IMR-90 (cell line): ENCODE measurements around the gene TMEM144. TPM values are rescaled to one million over a fixed set of nuclear protein-coding genes. Genes with fewer than 3 reads are reported as not detected.

Source experiments
- ATAC-seq: fragments of 200-7000 bp; cut with Tn5 transposase; 2 replicates; pipeline ENCODE4 v1.9.1; 2020; ENCODE audit warnings: low read depth, mild to moderate bottlenecking, moderate library complexity
- BruUV-seq: library from RNA; stranded (reverse); fragments of 400-500 nt; replicated peaks from 2 replicates; lab custom pipeline; 2021; lab: Mats Ljungman, UMichigan
- CTCF ChIA-PET: fragments of 300-600 bp; formaldehyde crosslinking; extraction: SDS; loops from one replicate; lab custom pipeline; 2021; ENCODE audit warnings: antibody characterized with exemption; lab: Yijun Ruan, JAX
- POLR2A ChIA-PET: fragments of 300-600 bp; sonication (Branson Sonifier 250); formaldehyde crosslinking; loops from one replicate; lab custom pipeline; 2022; ENCODE audit warnings: antibody characterized with exemption; ENCODE audit not compliant: unreplicated experiment; lab: Charles Lee
- DNase-seq: peaks from one replicate; pipeline ENCODE4 v3.0.0; 2013
- H2AFZ ChIP-seq: replicated peaks from 2 replicates; pipeline ENCODE3; 2013; ENCODE audit warnings: low read length, mild to moderate bottlenecking; ENCODE audit not compliant: poor library complexity
- H2AK5ac ChIP-seq: 2 replicates; pipeline ENCODE4 v1.6.1; 2013; ENCODE audit warnings: low read depth, low read length, inconsistent platforms
- H2AK9ac ChIP-seq: replicated peaks from 2 replicates; pipeline ENCODE3; 2013; ENCODE audit warnings: mild to moderate bottlenecking, low read depth, low read length, moderate library complexity; ENCODE audit not compliant: poor library complexity
- H2BK120ac ChIP-seq: 2 replicates; pipeline ENCODE4 v1.6.1; 2013; ENCODE audit warnings: low read depth, low read length, inconsistent platforms
- H2BK15ac ChIP-seq: 3 replicates; pipeline ENCODE4 v1.6.1; 2013; ENCODE audit warnings: low read depth, low read length, inconsistent platforms
- H2BK20ac ChIP-seq: 2 replicates; pipeline ENCODE4 v1.6.1; 2013; ENCODE audit warnings: low read depth, mild to moderate bottlenecking, inconsistent platforms, low read length, moderate library complexity
- H2BK5ac ChIP-seq: 2 replicates; pipeline ENCODE4 v1.6.1; 2013; ENCODE audit warnings: mild to moderate bottlenecking, low read depth, low read length, inconsistent platforms; ENCODE audit not compliant: poor library complexity, severe bottlenecking
- H3K14ac ChIP-seq: replicated peaks from 2 replicates; pipeline ENCODE4 v1.6.1; 2013; ENCODE audit warnings: low read depth, low read length, inconsistent platforms
- H3K18ac ChIP-seq: 2 replicates; pipeline ENCODE4 v1.6.1; 2013; ENCODE audit warnings: low read depth, low read length, control low read depth
- H3K23ac ChIP-seq: 2 replicates; pipeline ENCODE4 v1.6.1; 2013; ENCODE audit warnings: low read depth, low read length, inconsistent platforms
- H3K27ac ChIP-seq: 2 replicates; pipeline ENCODE4 v1.5.1; 2013; ENCODE audit warnings: mild to moderate bottlenecking, control low read depth, low read length; ENCODE audit not compliant: insufficient read depth
- H3K27me3 ChIP-seq: 2 replicates; pipeline ENCODE4 v1.6.1; 2013; ENCODE audit warnings: low read length; ENCODE audit not compliant: control insufficient read depth, insufficient read depth
- H3K36me3 ChIP-seq: 2 replicates; pipeline ENCODE4 v1.6.1; 2013; ENCODE audit warnings: low read length, mixed read lengths; ENCODE audit not compliant: control insufficient read depth, insufficient read depth
- H3K4ac ChIP-seq: 2 replicates; pipeline ENCODE4 v1.6.1; 2013; ENCODE audit warnings: low read depth, low read length, inconsistent platforms
- H3K4me1 ChIP-seq: 2 replicates; pipeline ENCODE4 v1.6.1; 2013; ENCODE audit warnings: low read length, mixed read lengths; ENCODE audit not compliant: control insufficient read depth, insufficient read depth
- H3K4me2 ChIP-seq: 2 replicates; pipeline ENCODE4 v1.6.1; 2013; ENCODE audit warnings: low read depth, mild to moderate bottlenecking, control low read depth, low read length, moderate library complexity
- H3K4me3 ChIP-seq: 2 replicates; pipeline ENCODE4 v1.5.1; 2013; ENCODE audit warnings: low read depth, mild to moderate bottlenecking, control low read depth, low read length, moderate library complexity; ENCODE audit not compliant: insufficient read depth
- H3K56ac ChIP-seq: 2 replicates; pipeline ENCODE4 v1.6.1; 2013; ENCODE audit warnings: low read length, inconsistent platforms; ENCODE audit not compliant: insufficient read depth; ENCODE audit errors: extremely low read depth
- H3K79me1 ChIP-seq, 2 experiments: 2 replicates each; pipeline ENCODE4 v1.6.1; 2013; ENCODE audit warnings: low read length in 2 of 2, inconsistent platforms in 1 of 2, low read depth in 1 of 2
- H3K9ac ChIP-seq: 2 replicates; pipeline ENCODE4 v1.6.1; 2013; ENCODE audit warnings: low read depth, low read length, control low read depth
- H3K9me1 ChIP-seq: 2 replicates; pipeline ENCODE4 v1.6.1; 2013; ENCODE audit warnings: low read length, inconsistent platforms; ENCODE audit not compliant: insufficient read depth
- H3K9me3 ChIP-seq: 2 replicates; pipeline ENCODE4 v1.6.1; 2013; ENCODE audit warnings: low read length; ENCODE audit not compliant: control insufficient read depth, insufficient read depth
- H4K20me1 ChIP-seq: 2 replicates; pipeline ENCODE4 v1.6.1; 2013; ENCODE audit warnings: low read length, inconsistent platforms; ENCODE audit not compliant: insufficient read depth
- H4K5ac ChIP-seq: 2 replicates; pipeline ENCODE4 v1.6.1; 2013; ENCODE audit warnings: mild to moderate bottlenecking, low read depth, low read length, control low read depth
- H4K8ac ChIP-seq, 2 experiments: 2 replicates each; pipeline ENCODE4 v1.6.1; 2013; ENCODE audit warnings: low read depth in 2 of 2, low read length in 2 of 2, control low read depth in 1 of 2, inconsistent platforms in 1 of 2
- H4K91ac ChIP-seq: 2 replicates; pipeline ENCODE4 v1.6.1; 2013; ENCODE audit warnings: low read depth, low read length, inconsistent platforms; ENCODE audit not compliant: insufficient read depth
- BHLHE40 ChIP-seq: fragments of 150-350 bp; IDR thresholded peaks from 2 replicates; pipeline ENCODE4 v1.6.1; 2016; ENCODE audit warnings: mild to moderate bottlenecking, low read depth, low read length
- CEBPB ChIP-seq: IDR thresholded peaks from 2 replicates; pipeline ENCODE4 v1.6.1; 2012; ENCODE audit warnings: low read depth, low read length, improper control_type of control experiment
- CHD1 ChIP-seq: IDR thresholded peaks from 2 replicates; pipeline ENCODE4 v1.6.1; 2012; ENCODE audit warnings: low read depth, low read length, improper control_type of control experiment
- CTCF ChIP-seq: conservative IDR thresholded peaks from 2 replicates; pipeline ENCODE4 v1.5.1; 2012; ENCODE audit warnings: mild to moderate bottlenecking, low read depth, low read length, improper control_type of control experiment
- ELK1 ChIP-seq: fragments of 150-350 bp; IDR thresholded peaks from 2 replicates; pipeline ENCODE4 v1.6.1; 2016; ENCODE audit warnings: low read depth, mild to moderate bottlenecking, low read length, moderate library complexity, borderline replicate concordance
- FOS ChIP-seq: fragments of 150-350 bp; IDR thresholded peaks from 2 replicates; pipeline ENCODE4 v1.6.1; 2016; ENCODE audit warnings: low read depth, low read length
- MAFK ChIP-seq: IDR thresholded peaks from 2 replicates; pipeline ENCODE4 v1.6.1; 2012; ENCODE audit warnings: low read depth, low read length, improper control_type of control experiment
- MAZ ChIP-seq: IDR thresholded peaks from 2 replicates; pipeline ENCODE4 v1.6.1; 2012; ENCODE audit warnings: low read depth, mild to moderate bottlenecking, low read length, improper control_type of control experiment, moderate library complexity, borderline replicate concordance
- MXI1 ChIP-seq: IDR thresholded peaks from 2 replicates; pipeline ENCODE4 v1.6.1; 2012; ENCODE audit warnings: low read depth, mild to moderate bottlenecking, low read length, moderate library complexity, borderline replicate concordance
- NFE2L2 ChIP-seq: fragments of 150-350 bp; IDR thresholded peaks from 2 replicates; pipeline ENCODE4 v1.6.1; 2016; ENCODE audit warnings: low read depth, mild to moderate bottlenecking, low read length
- POLR2A ChIP-seq: IDR thresholded peaks from 2 replicates; pipeline ENCODE4 v1.6.1; 2012; ENCODE audit warnings: mild to moderate bottlenecking, low read depth, low read length
- RAD21 ChIP-seq: IDR thresholded peaks from 2 replicates; pipeline ENCODE4 v1.6.1; 2012; ENCODE audit warnings: low read length, improper control_type of control experiment
- RCOR1 ChIP-seq: IDR thresholded peaks from 2 replicates; pipeline ENCODE4 v1.6.1; 2012; ENCODE audit warnings: mild to moderate bottlenecking, low read length, improper control_type of control experiment; ENCODE audit not compliant: insufficient replicate concordance
- RFX5 ChIP-seq: IDR thresholded peaks from 2 replicates; pipeline ENCODE4 v1.8.0; 2012; ENCODE audit warnings: low read depth, mild to moderate bottlenecking, low read length, moderate library complexity
- SMC3 ChIP-seq: fragments of 150-350 bp; IDR thresholded peaks from 2 replicates; pipeline ENCODE4 v1.6.1; 2016; ENCODE audit warnings: low read depth, mild to moderate bottlenecking, antibody characterized with exemption, low read length, moderate library complexity
- WGBS, 2 experiments: methylation state at CpG; one replicate each; pipeline versions ENCODE4 v1.1.5 to v1.1.7; 2013; ENCODE audit warnings: missing lambda C conversion rate in 2 of 2; ENCODE audit not compliant: insufficient read length in 1 of 2; ENCODE audit errors: extremely low coverage in 2 of 2; 5-methylcytosine and 5-hydroxymethylcytosine counted together
- dilution Hi-C: fragments of 300-500 bp; cut with HindIII; formaldehyde crosslinking; loops from one replicate; pipeline ENCODE4 v1.14.3; 2018; ENCODE audit warnings: low sequenced_read_pairs; ENCODE audit not compliant: unreplicated experiment
- in situ Hi-C: fragments of 300-500 bp; cut with MboI; formaldehyde crosslinking; loops from 3 replicates; pipeline ENCODE4 v1.14.3; 2019; ENCODE audit warnings: low sequenced_read_pairs, inconsistent platforms, mixed read lengths
- intact Hi-C: fragments of 100-400 bp; cut with micrococcal nuclease; formaldehyde crosslinking; loops from 2 replicates; pipeline ENCODE4 v1.10.0; 2022
- polyA plus RNA-seq, 3 experiments: library from polyadenylated mRNA; depleted of rRNA; stranded (reverse); fragments of >200 nt; gene quantifications; 2 replicates each; pipeline ENCODE4 v1.2.3, GENCODE V29; 2012; ENCODE audit warnings: low replicate concordance in 1 of 3
- total RNA-seq: library from RNA; depleted of rRNA; stranded (reverse); fragments of >200 nt; gene quantifications from 2 replicates; pipeline ENCODE4 v1.2.3, GENCODE V29; 2012
- TF ChIP-seq, protein P1 (sequence below): fragments of 150-350 bp; IDR thresholded peaks from 2 replicates; pipeline ENCODE4 v1.6.1; 2017; ENCODE audit warnings: mild to moderate bottlenecking, antibody characterized with exemption, low read length, low read depth

The TMEM144 gene
- total and polyA plus RNA-seq, 2 of the 4 experiments (the other 2 are of a cell fraction), result 0.58 to 2.2 TPM

GRCh38 chr4:158291334-158292055, 81.2 kb downstream of the TMEM144 start:
- ChIA-PET CTCF (no interaction called here), POLR2A (no interaction called here)
- no peak overlapping the region for H3K14ac ChIP-seq
- dilution Hi-C loops (no loop called here), in situ Hi-C loops (no loop called here), intact Hi-C loops (no loop called here)
- H4K5ac ChIP-seq, result no peak overlapping the region
- no peak overlapping the region for H3K56ac ChIP-seq
- no peak overlapping the region for H4K91ac ChIP-seq
- H2BK120ac ChIP-seq, result no peak overlapping the region
- H2BK20ac ChIP-seq, result no peak overlapping the region
- WGBS, 2 experiments, result no CpG with 5 or more reads among the region's 11 CpGs
- no peak overlapping the region for H2AK9ac ChIP-seq
- H3K4me2 ChIP-seq, result no peak overlapping the region
- TF ChIP-seq CTCF (no peak), CEBPB (no peak), POLR2A (no peak), ELK1 (no peak), CHD1 (no peak), MXI1 (no peak), MAFK (no peak), FOS (no peak), SMC3 (no peak), RAD21 (no peak), MAZ (no peak), NFE2L2 (no peak), RCOR1 (no peak), BHLHE40 (no peak), RFX5 (no peak)
- TF ChIP-seq, protein P1, sequence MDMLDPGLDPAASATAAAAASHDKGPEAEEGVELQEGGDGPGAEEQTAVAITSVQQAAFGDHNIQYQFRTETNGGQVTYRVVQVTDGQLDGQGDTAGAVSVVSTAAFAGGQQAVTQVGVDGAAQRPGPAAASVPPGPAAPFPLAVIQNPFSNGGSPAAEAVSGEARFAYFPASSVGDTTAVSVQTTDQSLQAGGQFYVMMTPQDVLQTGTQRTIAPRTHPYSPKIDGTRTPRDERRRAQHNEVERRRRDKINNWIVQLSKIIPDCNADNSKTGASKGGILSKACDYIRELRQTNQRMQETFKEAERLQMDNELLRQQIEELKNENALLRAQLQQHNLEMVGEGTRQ, result no peak
- no peaks in the 10 kb centered on the region for H3K4me1 ChIP-seq
- H3K23ac ChIP-seq, result no peak overlapping the region
- H2AK5ac ChIP-seq, result no peak overlapping the region
- H3K27me3 ChIP-seq, result no peaks in the 10 kb centered on the region
- H3K36me3 ChIP-seq, result no peaks in the 10 kb centered on the region
- H3K9me3 ChIP-seq, result no peaks in the 10 kb centered on the region; the same call in 1 of the 2 replicates
- no peaks in the 10 kb centered on the region for H4K20me1 ChIP-seq
- H3K27ac ChIP-seq, result no peak overlapping the region
- H3K79me1 ChIP-seq, result no peaks in the 10 kb centered on the region
- H2BK5ac ChIP-seq, result no peak overlapping the region
- H4K8ac ChIP-seq, result no peak overlapping the region
- no TSS peak for BruUV-seq
- no peak overlapping the region for H3K4ac ChIP-seq
- no peak overlapping the region for H2BK15ac ChIP-seq
- no peak for DNase-seq
- H3K9ac ChIP-seq, result no peak overlapping the region
- no peaks in the 10 kb centered on the region for H3K9me1 ChIP-seq
- no peak overlapping the region for H3K18ac ChIP-seq
- ATAC-seq, result no peak
- H2AFZ ChIP-seq, result no peak overlapping the region
- H3K4me3 ChIP-seq, result no peak overlapping the region
